Measurements from ENCODE around the gene NQO2.
"Not testable (repeated sequence)": the region's sequence is repeated elsewhere in the genome, so short reads cannot be mapped to it uniquely, and the experiment has no call there.

The NQO2 gene

DNA sequence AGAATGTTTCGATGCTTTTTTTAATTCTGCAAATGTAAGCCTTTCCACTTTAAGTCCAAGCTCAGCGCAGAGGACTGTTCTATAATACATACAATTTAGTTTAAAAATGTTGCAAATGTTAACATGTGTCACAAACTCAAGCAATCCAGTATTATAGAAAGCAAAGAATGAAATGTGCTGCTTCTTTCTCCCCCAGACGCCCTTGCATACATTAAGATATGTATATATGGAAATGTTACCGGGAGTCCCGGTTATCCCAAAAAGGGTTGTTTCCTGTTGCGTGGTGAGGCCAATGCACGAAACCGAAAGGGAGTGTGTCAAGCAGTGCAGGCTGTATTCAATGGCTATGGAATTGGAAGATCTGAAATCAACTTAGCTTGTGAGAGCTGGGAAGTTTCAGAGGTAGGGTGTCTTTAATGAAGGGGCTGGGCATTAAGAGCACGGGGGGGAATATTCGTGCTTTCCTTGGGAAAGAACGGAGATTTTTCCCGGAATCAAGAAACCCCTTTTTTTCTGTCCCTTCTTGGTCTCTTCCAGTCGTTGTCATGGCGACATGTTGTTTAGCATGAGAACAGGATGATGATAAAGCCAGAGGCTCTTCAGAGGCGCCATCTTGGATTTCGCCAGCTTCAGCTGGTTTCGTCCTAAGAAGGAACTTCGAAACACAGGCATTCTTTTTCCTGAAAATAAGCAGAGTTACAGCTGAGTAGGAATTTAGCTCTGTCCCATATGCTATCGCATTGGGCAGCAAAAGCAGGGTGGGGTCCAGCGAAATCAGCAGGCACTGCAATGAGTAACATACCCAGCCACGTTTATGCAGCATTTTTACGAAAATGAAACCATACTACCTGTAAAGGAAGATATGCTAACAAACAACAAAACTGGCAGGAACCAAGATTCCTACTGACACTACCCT is 10.1 kb upstream of the NQO2 start:
- peak; percentile 88 for DNase-seq (ENCODE audit: low spot score)

DNA sequence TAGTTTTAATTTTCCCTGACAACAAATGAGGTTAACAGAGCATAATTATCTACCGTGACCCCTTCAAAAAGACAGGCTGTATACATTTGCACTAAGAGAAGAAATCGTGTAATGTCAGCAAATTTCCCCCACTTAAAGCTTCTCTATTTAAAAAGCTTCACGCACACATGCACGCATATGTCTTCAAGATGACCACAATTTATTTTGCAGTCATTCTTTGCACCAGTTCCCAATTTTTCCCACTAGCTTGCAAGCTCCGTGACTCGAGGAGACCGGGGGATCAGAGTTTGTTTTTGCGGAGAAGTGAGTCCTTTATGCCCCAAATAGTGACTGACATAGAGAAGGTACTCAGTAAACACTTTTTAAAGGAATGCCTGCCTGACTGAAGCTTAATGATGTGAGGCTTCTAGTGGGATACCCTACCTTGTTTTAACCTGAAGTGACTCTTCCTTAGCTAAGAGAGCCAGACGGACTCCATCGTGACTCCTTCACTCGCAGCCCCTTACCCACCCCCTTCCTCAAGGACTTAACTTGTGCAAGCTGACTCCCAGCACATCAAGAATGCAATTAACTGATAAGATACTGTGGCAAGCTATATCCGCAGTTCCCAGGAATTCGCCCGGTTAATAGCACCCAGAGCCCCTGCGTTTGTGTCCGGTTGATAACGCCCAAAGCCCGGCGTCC is 9.3 kb upstream of the NQO2 start:
- peak; percentile 14 for DNase-seq (ENCODE audit: low spot score)

DNA sequence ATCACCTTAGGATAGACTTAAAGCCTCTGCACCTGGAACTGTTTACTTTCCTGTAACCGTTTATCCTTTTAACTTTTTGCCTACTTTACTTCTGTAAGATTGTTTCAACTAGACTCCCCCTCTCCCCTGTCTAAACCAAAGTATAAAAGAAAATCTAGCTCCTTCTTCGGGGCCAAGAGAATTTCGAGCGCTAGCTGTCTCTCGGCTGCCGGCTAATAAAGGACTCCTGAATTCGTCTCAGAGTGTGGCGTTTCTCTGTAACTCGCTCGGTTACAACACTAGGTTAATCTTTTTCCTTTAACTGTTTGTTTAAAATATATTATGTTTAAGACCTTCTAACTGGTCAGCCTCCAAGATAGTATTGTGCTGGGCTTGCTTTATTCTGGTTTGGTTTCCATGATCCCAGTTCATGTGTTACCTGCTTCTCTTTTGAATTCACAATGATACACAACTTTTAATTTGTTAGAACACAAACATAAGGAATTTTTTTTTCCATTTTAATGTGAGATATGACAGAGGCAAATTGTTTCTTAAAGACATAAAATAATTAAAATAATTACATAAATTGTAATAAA is 8.7 kb upstream of the NQO2 start:
- no peak for DNase-seq (ENCODE audit: low spot score)

DNA sequence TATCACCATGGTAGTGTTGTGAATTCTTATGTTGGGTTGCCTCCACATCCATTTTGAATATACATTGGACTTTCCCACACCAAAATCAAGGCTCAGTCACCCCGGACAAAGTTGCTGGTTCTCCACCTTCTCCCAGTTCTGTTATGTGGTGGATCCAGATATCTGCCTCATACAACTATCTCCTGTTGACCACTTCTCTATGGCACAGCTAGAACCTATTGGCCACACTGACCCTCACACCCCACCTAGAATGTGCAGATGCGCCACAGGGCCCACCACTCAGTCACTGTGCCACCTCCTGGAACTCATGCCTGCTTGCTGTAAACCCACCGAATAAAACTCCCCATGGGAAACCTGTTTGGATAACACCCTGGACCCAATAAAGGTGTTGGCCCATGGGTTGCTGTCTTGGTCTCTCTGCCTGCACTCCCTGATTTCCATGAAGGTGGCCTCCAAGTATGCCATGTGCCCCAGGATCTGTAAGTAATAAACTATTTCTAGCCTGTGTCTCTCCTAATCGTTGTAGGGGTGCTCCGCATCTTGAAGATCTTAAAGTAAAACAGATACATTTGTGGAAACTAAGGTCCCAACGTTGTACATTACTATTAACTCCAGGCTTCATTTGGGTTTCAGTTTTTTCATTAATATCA is 7.2 kb upstream of the NQO2 start:
- no peak for DNase-seq (ENCODE audit: low spot score)

DNA sequence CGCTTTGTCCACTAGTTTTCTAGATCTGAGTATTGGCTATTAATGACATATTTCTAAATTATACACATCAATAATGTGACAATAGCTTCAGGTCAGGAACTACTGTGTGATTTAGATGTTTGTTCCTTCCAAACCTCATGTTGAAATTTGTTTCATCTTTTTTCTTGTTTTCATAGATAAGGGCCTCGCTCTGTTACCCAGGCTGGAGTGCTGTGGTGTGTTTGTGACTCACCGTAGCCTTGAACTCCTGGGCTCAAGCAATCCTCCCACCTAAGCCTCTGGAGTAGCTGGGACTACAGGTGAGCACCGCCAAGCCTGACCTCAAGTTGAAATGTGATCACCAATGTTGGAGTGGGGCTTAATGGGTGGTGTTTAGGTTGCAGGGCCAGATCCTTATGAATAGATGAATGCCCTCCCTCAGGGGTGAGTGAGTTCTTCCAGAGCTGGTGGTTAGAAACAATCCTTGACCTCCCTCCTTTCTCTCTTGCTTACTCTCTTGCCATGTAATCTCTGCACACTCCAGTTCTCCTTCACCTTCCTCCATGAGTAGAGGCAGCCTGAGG is 5.9 kb upstream of the NQO2 start:
- DNase-seq (ENCODE audit: low spot score): no peak

DNA sequence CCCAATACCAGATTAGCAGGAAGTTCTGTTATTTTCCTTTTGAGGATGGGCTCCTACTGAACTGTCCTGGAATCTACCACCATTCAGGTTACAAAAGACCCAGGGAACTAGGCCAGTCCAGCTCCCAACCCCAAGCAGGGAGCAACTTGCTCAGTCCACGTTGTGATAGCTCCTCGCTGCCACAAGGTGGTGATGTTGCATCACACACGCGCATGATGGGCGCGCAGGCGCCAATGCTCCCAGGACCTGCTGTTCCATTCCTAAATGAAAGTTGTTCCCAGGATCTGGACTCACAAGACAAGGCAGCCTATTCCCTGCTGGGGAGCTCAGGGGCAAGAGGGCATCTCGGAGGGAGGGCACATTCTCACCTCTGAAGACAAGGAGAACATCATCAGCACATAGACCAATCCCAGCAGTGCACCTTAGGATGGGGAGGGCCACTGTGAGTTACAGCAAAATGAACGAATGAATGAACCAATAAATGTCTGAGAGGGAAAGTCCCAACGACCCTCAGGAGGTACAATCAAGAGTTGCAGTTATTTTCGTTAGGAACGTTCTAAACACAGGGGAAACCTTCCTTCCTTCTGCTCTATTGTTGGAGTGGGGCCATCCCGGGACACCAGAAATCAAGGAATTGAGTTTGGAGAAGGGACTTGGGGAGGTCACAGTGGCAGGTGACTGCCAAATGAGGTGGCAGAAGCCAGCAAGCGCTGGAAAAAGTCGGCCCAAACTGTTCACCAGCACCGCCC is 1.3 kb upstream of the NQO2 start:
- DNase-seq (ENCODE audit: low spot score): peak; percentile 32

DNA sequence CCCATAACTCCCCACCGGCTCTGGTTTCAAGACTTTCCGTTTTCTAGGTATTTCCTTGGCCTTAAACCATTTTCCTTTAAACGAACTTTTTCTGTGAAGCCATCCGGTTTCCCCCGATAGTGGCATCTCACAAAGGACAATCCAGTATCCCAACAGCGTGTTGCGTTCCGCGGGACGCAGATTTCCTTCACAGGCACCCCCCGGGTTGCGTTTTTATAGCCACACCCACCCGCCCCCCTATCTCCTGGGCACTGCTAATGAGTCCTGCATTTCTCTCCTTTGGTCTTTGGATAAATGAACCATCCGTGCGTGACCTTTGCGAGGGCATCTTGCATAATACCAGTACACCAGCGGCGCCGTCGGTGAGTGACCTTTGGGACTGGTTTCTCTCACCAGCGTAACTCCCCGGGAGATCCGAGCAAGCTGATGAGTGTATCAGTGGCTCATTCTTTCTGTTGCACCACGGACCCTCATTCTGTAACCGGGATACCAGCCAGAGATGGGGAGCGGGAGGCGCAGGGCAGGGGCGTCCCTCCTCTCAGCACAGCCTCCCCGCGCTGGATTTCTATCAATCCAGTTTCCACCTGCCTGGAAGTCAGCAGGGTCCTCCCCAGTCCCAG is 586 bp upstream of the NQO2 start:
- DNase-seq (ENCODE audit: low spot score): no peak

DNA sequence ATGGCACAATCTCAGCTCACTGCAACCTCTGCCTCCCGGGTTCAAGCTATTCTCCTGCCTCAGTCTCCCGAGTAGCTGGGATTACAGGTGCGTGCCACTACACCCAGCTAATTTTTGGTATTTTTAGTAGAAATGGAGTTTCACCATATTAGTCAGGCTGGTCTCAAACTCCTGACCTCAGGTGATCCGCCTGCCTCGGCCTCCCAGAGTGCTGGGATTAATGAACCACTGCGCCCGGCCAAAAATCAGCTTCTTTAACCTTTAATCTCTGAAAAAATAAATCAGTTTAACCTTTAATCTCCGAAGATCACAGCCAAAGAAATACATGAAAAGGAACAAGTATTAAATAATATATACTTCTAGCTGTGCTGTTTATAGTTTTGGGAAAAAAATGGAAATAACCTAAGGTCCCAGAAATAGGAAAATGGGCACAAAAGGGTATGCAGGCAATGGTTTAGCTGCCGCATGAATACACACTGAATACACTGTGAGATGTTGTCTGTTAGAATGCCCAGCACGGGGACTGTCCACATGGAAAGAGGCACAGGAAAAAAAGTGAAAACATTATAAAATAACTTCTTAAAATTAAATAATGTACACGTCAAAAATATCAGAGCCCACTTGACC is 1.6 kb downstream of the NQO2 start:
- no peak for DNase-seq (ENCODE audit: low spot score)

DNA sequence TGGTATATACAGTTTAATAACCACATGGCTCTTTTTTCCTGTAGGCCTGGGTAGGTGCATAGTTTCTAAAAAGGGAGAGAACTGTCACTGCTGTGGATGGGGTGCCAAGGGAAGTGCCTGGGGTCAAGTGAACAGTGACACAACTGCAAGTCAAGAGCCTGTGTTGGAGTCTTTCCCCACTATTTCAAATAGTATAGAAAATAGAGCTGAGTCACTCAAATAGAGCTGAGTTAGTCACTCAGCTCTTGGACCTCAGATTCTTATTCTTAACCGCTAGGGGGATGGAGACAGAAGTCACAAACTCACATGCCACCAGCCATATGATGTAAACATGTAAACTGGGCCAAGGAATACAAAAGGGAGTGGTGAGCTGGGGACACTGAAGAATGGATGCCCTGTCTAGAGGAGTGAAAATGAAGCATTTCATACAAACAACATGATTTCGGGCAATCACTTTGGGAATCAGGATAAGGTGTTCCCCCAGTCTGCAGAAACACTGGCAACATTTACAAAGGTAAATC is 2.1 kb downstream of the NQO2 start:
- peak; percentile 45 for DNase-seq (ENCODE audit: low spot score)

DNA sequence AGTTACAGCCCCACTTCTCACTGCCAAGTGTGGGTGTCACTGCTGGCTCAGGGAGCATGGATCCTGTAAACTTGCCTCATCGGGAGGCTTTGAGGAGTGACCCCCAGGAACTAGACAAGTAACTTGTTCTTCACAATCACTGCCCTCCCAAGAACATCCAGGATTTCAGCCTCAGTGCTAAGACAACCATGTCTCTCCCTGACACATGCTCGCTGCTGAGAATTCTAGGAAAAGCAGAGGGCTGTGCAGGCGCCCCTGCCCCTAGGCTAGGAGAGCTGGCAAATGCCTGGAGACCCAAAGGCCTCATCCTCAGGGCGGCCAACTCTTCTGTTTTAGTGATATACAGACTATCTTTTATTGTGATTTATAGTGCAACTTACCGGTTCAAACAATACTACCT is 3.5 kb downstream of the NQO2 start:
- DNase-seq (ENCODE audit: low spot score): not testable (repeated sequence)

DNA sequence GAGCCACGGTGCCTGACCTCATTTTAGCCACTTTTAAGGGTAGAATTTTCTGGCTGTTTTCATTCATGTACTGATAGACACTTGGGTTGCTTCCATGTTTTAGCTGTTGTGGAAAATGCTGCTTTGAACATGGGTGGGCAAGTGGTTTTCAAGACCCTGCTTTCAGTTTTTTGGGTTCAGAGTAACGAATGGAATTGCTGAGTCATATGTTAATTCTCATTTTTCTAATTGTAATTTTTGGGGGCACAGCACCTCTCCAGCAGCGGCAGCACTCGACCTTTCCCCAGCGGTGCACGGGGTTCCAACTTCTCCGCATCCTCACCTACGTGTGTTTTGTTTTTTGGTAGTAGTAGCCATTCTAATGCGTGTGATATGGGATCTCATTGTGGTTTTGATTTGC is 5.4 kb downstream of the NQO2 start:
- no peak for DNase-seq (ENCODE audit: low spot score)

DNA sequence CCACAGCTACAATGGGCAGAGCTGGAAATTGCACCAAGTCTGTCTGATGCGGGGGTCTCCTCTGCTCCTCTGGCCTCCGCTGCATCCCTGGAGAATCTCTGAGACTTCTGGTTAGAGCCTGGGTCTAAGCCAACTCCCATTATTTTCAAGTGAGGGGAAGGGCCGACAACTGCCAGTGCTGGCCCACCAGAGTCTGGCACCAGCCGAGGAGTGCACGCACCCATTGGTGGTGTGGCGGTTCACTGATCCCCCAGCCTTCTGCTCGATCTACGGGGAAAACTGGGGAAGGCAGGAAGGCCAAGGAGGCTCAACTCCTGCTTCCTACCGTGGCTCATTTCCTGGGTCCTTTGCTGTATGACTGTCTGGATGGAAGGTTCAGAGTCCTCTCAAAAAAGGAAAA is 6.2 kb downstream of the NQO2 start:
- DNase-seq (ENCODE audit: low spot score): no peak

DNA sequence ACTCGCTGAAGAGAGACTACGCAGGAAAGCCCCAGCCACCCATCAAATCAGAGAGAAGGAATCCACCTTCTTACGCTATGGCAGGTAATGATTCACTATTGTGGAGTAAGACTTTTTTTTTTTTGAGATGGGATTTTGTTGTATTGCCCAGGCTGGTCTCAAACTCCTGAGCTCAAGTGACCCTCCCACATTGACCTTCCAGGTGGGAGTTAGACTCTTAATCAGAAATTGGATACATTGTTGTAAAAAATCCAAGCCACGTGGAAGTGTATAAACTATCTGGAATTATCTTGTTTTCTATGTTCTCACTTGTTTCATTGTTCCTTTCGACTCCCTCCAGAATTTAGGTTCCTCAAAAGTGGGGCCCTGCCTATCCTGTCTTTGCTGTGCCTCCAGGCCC is 6.8 kb downstream of the NQO2 start:
- no peak for DNase-seq (ENCODE audit: low spot score)

DNA sequence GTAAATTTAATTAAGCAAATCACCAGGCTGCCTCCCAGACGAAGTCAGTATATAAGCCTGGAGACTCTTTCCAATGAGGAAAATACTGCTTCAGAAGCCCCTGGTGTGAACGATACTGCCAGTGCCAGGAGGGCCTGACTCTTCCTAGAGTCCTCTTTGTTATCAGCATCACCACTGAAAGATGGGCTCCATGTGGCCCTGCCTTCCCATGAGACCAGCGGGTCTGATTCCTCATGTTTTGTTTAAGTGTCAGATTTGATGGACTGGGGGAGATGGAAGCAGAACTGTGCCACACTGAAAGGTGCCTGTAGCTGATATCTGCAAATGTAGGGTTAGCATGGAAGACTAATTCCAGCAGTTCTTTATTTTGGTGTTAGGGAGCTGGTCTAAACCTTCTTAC is 7.9 kb downstream of the NQO2 start:
- no peak for DNase-seq (ENCODE audit: low spot score)

DNA sequence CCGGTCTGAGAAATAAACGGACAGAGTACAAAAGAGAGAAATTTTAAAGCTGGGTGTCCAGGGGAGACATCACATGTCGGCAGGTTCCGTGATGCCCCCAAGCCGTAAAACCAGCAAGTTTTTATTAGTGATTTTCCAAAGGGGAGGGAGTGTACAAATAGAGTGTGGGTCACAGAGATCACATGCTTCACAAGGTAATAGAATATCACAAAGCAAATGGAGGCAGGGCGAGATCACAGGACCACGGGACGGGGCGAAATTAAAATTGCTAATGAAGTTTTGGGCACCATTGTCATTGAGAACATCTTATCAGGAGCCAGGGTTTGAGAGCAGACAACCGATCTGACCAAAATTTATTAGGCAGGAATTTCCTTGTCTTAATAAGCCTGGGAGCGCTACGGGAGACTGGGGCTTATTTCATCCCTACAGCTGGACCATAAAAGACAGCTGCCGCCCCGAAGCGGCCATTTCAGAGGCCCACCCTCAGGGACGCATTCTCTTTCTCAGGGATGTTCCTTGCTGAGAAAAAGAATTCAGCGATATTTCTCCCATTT is 9.1 kb downstream of the NQO2 start:
- DNase-seq (ENCODE audit: low spot score): not testable (repeated sequence)

DNA sequence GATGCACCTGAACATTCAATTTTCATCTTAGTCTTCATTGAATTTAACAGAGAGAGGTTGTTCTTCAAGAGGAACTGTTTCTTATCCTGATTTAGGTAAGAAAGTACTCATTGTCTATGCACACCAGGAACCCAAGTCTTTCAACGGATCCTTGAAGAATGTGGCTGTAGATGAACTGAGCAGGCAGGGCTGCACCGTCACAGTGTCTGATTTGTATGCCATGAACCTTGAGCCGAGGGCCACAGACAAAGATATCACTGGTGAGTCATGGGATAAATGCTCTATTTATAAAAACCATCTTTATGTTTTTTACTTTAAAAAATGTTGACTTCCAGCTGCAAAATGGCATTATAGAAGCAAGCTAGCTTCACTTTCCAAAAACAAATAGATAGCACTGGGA is 10.2 kb downstream of the NQO2 start:
- DNase-seq (ENCODE audit: low spot score): no peak

DNA sequence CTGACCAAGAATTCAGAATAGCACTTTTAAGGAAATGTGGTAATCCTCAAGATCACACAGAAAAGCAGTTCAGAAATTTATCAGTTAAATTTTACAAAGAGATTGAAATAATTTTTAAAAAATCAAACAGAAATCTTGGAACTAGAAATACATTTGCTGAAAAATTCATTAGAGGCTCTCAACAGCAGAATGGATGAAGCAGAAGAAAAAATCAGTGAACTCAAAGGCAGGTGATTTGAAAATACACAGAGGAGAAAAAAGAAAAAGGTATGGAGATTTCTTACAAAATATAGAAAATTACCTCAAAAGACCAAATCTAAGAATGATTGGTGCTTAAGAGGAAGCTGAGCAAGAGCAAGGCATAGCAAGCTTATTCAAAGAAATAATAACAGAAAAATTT is 11.5 kb downstream of the NQO2 start:
- DNase-seq (ENCODE audit: low spot score): no peak

DNA sequence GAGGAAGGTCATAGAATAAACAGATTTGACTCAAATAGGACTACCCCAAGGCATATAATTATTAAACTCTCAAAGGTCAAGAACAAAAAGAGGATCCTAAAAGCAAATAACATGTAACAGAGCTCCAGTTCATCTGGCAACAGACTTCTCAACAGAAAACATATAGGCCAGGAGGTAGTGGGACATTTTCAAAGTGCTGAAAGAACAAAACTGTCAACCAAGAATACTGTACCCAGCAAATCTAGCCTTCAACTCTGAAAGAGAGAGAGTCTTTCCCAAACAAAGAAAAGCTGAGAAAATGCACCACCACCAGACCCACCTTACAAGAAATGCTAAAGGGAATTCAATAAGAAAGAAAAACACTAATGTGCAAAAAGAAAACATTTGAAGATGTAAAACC is 11.9 kb downstream of the NQO2 start:
- no peak for DNase-seq (ENCODE audit: low spot score)

DNA sequence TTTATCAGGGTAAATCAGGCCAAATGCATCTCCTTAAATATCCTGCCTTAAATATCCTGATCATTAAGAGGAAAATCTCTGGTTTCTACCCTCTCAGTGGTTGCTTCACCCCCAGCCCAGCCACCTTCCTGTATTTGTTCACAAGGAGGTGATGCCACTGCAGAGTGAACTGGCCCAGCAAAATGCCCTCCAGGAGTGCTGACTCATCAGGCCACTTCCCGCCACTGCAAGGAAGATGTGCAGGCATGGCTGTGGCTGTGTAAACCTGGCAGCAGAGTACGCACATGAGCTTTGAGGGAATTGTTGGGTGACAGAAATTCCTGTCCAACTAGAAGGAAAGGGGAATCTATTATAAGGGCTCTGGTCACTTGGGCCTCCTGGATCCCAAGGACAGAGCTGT is 13.8 kb downstream of the NQO2 start:
- peak; percentile 12 for DNase-seq (ENCODE audit: low spot score)

Data from CD4-positive, alpha-beta T cell treated with Interleukin-6 at 100 ng/mL for 8 hours (primary cell).